K562 (cell line): ENCODE measurements around the gene PDZD8. TPM values are rescaled to one million over a fixed set of nuclear protein-coding genes. Genes with fewer than 3 reads are reported as not detected.
A peak's percentile ranks its signal among the peaks of the same experiment; 100 is the strongest.

ENCODE experiments used
- CBFB ChIP-seq: sonication (generic); formaldehyde crosslinking; IDR thresholded peaks from 2 replicates; pipeline ENCODE4 v1.4.0; 2020; ENCODE audit warnings: mild to moderate bottlenecking, missing genetic modification reagents
- CBX8 ChIP-seq: fragments of 200-600 bp; sonication (generic); IDR thresholded peaks from 2 replicates; pipeline ENCODE4 v1.6.1; 2012; ENCODE audit warnings: borderline replicate concordance, mixed run types, low read depth, mild to moderate bottlenecking, moderate library complexity, mixed read lengths, low read length, control low read depth, inconsistent platforms; ENCODE audit not compliant: poor library complexity, severe bottlenecking; ENCODE audit errors: extremely low read depth
- CSDE1 ChIP-seq, 2 experiments: fragments of 450-650 bp; IDR thresholded peaks; 2 replicates each; pipeline ENCODE4 v1.6.1; 2016; ENCODE audit warnings: mild to moderate bottlenecking in 1 of 2
- ELF2 ChIP-seq: fragments of 250-450 bp; sonication (Bioruptor Pico); IDR thresholded peaks from 2 replicates; pipeline ENCODE4 v1.5.0; 2021; ENCODE audit warnings: mild to moderate bottlenecking
- HDAC2 ChIP-seq: fragments of 450-650 bp; IDR thresholded peaks from 2 replicates; pipeline ENCODE4 v1.6.1; 2016; ENCODE audit warnings: mild to moderate bottlenecking
- KAT2B ChIP-seq: IDR thresholded peaks from one replicate; pipeline ENCODE4 v1.6.1; 2012; ENCODE audit warnings: low read depth, mild to moderate bottlenecking, control low read depth, inconsistent platforms, low read length, moderate library complexity
- KLF13 ChIP-seq: fragments of 450-650 bp; IDR thresholded peaks from 2 replicates; pipeline ENCODE4 v1.6.1; 2016; ENCODE audit warnings: missing genetic modification characterization, low read depth, mild to moderate bottlenecking, missing compliant biosample characterization, moderate library complexity, borderline replicate concordance
- POLR3G ChIP-seq: IDR thresholded peaks from 2 replicates; pipeline ENCODE4 v1.6.1; 2011; ENCODE audit not compliant: insufficient read length, insufficient replicate concordance; ENCODE audit errors: extremely low read depth
- SAFB2 ChIP-seq: fragments of 200-400 bp; formaldehyde crosslinking; IDR thresholded peaks from 2 replicates; pipeline ENCODE4 v1.6.1; 2018; ENCODE audit warnings: borderline replicate concordance, low read length, low read depth, moderate library complexity; ENCODE audit not compliant: severe bottlenecking
- SIX5 ChIP-seq, 2 experiments: IDR thresholded peaks; 2 replicates each; pipeline ENCODE4 v1.6.1; 2011; ENCODE audit warnings: low read length in 2 of 2, borderline replicate concordance in 1 of 2, low read depth in 1 of 2, mild to moderate bottlenecking in 1 of 2, moderate library complexity in 1 of 2; ENCODE audit not compliant: insufficient read depth in 1 of 2
- SNIP1 ChIP-seq: fragments of 450-650 bp; IDR thresholded peaks from 2 replicates; pipeline ENCODE4 v1.7.1; 2017; ENCODE audit warnings: low read depth, mild to moderate bottlenecking
- U2AF2 ChIP-seq: fragments of 200-400 bp; formaldehyde crosslinking; optimal IDR thresholded peaks from 2 replicates; pipeline ENCODE3; 2017; ENCODE audit warnings: low read depth, mild to moderate bottlenecking, low read length
- ZNF436 ChIP-seq: fragments of 250-450, 450-650 bp; sonication (Bioruptor Pico); formaldehyde crosslinking; IDR thresholded peaks from 2 replicates; pipeline ENCODE4 v1.7.0; 2020; ENCODE audit warnings: mild to moderate bottlenecking
- ZNF76 ChIP-seq: fragments of 250-450 bp; sonication (Bioruptor Pico); IDR thresholded peaks from 2 replicates; pipeline ENCODE4 v1.4.0; 2020; ENCODE audit warnings: mild to moderate bottlenecking, moderate library complexity, borderline replicate concordance
- polyA plus RNA-seq, 8 experiments: library from polyadenylated mRNA; depleted of rRNA in 4 of 8; stranded (reverse) in 5 of 8; unstranded in 3 of 8; fragments of >200 nt; fragmentation: Nextera tagmentation in 2 of 8; fragmentation: Illumina TruSeq in 1 of 8; extraction: Ambion mirVana in 2 of 8; extraction: Trizol in 1 of 8; gene quantifications; 2 replicates each; pipeline versions ENCODE4 v1.2.1 to v1.2.3, GENCODE V29; 2011 to 2014; ENCODE audit warnings: inconsistent platforms in 1 of 8, missing spikeins in 1 of 8
- total RNA-seq, 7 experiments: library from RNA; depleted of rRNA in 6 of 7; stranded (reverse); fragments of >200 nt in 6 of 7; fragmentation: Illumina TruSeq in 2 of 7; extraction: Trizol in 2 of 7; gene quantifications; 2 replicates each; pipeline versions ENCODE4 v1.2.1 to v1.2.3, GENCODE V29; 2011 to 2021; ENCODE audit warnings: low replicate concordance in 1 of 7
- TF ChIP-seq, protein P1 (sequence below): fragments of 450-650 bp; formaldehyde crosslinking; IDR thresholded peaks from 2 replicates; pipeline ENCODE4 v1.4.0; 2020; ENCODE audit warnings: mild to moderate bottlenecking, moderate library complexity
- TF ChIP-seq, protein P2 (sequence below): fragments of 450-650 bp; IDR thresholded peaks from 2 replicates; pipeline ENCODE4 v1.6.1; 2018; ENCODE audit warnings: mild to moderate bottlenecking, low read depth; ENCODE audit not compliant: partially characterized antibody
- TF ChIP-seq, protein P3 (sequence below), 2 experiments: fragments of 450-650 bp; IDR thresholded peaks; 2 replicates each; pipeline ENCODE4 v1.6.1; 2016; ENCODE audit warnings: mild to moderate bottlenecking in 2 of 2, borderline replicate concordance in 1 of 2, low read depth in 1 of 2, moderate library complexity in 1 of 2

The PDZD8 gene
- total and polyA plus RNA-seq, 9 of the 15 experiments (the other 6 are each of a cell fraction or from before 2014, with no cell fraction given), result 5.5 to 53.4 (median 36.8) TPM

DNA sequence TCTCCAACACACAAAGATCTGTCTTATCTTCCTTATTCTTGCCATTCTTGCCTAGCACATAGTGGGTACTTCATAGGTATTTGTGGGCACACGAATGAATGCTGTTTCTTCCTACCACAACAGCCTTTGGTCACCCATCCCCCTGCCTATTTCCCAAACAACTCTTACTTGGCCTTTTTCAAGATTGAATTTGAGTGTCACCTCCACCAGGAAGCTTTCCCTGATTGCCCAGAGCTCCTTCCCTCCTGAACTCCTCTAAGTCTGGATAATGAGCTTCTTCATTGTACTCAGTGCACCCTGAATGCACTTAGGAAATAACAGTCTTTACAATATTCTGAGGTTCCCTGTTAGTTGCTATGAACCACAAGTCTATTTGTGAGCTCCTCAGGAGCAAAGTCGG lies 11.6 kb upstream of the PDZD8 start (continued):
- TF ChIP-seq SIX5 (IDR thresholded peaks at IDR 0.05; ENCODE audit: borderline replicate concordance in 1 of 2, insufficient read depth in 1 of 2, low read depth in 1 of 2, low read length in 2 of 2) (no peak), ELF2 (no peak), KLF13 (no peak), ZNF436 (CRISPR knock-in tag) (peak; percentile 79), U2AF2 (no peak), ZNF76 (CRISPR knock-in tag) (no peak), SAFB2 (no peak), CBX8 (no peak), CSDE1 (IDR thresholded peaks at IDR 0.05) (no peak), HDAC2 (0 out of 2 replicates have a peak, but pooled peaks have one; percentile 45), KAT2B (no peak), SNIP1 (no peak), POLR3G (no peak), CBFB (CRISPR knock-in tag) (no peak)
- TF ChIP-seq, protein P1, sequence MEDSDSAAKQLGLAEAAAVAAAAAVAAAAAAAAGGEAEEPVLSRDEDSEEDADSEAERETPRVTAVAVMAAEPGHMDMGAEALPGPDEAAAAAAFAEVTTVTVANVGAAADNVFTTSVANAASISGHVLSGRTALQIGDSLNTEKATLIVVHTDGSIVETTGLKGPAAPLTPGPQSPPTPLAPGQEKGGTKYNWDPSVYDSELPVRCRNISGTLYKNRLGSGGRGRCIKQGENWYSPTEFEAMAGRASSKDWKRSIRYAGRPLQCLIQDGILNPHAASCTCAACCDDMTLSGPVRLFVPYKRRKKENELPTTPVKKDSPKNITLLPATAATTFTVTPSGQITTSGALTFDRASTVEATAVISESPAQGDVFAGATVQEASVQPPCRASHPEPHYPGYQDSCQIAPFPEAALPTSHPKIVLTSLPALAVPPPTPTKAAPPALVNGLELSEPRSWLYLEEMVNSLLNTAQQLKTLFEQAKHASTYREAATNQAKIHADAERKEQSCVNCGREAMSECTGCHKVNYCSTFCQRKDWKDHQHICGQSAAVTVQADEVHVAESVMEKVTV, result no peak
- TF ChIP-seq, protein P2, sequence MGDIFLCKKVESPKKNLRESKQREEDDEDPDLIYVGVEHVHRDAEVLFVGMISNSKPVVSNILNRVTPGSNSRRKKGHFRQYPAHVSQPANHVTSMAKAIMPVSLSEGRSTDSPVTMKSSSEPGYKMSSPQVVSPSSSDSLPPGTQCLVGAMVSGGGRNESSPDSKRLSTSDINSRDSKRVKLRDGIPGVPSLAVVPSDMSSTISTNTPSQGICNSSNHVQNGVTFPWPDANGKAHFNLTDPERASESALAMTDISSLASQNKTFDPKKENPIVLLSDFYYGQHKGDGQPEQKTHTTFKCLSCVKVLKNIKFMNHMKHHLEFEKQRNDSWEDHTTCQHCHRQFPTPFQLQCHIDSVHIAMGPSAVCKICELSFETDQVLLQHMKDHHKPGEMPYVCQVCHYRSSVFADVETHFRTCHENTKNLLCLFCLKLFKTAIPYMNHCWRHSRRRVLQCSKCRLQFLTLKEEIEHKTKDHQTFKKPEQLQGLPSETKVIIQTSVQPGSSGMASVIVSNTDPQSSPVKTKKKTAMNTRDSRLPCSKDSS, result no peak
- TF ChIP-seq, protein P3, sequence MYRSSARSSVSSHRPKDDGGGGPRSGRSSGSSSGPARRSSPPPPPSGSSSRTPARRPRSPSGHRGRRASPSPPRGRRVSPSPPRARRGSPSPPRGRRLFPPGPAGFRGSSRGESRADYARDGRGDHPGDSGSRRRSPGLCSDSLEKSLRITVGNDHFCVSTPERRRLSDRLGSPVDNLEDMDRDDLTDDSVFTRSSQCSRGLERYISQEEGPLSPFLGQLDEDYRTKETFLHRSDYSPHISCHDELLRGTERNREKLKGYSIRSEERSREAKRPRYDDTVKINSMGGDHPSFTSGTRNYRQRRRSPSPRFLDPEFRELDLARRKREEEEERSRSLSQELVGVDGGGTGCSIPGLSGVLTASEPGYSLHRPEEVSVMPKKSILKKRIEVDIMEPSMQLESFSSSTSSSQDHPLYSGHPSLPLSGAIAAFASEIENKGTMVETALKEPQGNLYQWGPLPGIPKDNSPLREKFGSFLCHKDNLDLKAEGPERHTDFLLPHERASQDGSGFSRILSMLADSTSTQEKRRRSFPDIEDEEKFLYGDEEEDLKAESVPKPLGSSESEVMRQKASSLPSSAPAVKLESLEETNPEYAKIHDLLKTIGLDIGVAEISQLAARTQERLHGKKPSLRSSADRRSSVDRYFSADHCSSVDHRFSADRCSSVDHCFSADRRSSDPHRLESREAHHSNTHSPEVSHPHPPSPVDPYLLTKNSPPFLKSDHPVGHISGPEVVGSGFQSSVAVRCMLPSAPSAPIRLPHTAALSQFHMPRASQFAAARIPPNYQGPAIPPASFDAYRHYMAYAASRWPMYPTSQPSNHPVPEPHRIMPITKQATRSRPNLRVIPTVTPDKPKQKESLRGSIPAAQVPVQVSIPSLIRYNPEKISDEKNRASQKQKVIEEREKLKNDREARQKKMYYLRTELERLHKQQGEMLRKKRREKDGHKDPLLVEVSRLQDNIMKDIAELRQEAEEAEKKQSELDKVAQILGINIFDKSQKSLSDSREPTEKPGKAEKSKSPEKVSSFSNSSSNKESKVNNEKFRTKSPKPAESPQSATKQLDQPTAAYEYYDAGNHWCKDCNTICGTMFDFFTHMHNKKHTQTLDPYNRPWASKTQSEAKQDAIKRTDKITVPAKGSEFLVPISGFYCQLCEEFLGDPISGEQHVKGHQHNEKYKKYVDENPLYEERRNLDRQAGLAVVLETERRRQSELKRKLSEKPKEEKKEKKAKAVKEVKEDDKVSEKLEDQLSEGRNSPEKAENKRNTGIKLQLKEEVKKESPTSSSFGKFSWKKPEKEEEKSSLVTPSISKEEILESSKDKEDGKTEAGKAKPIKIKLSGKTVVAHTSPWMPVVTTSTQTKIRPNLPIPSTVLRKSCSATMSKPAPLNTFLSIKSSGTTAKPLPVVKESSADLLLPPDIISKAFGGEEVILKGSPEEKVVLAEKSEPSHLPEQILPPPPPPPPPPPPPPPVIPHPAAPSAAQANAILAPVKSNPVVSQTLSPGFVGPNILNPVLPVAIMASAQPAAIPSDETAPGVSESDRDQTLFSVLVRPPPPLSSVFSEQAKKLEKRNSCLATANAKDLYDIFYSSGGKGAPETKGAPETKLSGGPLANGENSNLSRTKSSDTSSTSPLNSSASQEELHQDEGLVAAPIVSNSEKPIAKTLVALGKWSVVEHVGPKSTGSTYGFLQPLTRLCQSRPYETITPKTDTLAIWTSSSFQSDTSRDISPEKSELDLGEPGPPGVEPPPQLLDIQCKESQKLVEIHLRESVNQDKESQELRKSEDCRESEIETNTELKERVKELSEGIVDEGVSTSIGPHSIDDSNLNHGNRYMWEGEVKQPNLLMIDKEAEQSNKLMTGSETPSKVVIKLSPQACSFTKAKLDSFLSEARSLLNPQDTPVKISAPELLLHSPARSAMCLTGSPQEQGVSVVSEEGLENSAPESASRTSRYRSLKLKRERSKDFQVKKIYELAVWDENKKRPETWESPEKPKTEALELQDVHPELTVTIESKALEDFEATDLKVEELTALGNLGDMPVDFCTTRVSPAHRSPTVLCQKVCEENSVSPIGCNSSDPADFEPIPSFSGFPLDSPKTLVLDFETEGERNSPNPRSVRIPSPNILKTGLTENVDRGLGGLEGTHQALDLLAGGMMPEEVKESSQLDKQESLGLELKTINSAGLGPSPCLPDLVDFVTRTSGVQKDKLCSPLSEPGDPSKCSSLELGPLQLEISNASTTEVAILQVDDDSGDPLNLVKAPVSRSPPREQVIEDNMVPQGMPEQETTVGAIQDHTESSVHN (IDR thresholded peaks at IDR 0.05; ENCODE audit: borderline replicate concordance in 1 of 2, low read depth in 1 of 2), result no peak
